Measurements from ENCODE around the gene CCDC77. TPM values are rescaled to one million over a fixed set of nuclear protein-coding genes. Genes with fewer than 3 reads are reported as not detected.

CCDC77 gene
- total RNA-seq, 1 experiment from 2014 or later, result 21.9 TPM

GRCh38 chr12:389142-390096, 12.0 kb upstream of the CCDC77 start, which contains the start of gene KDM5A:
TSS of gene KDM5A (minus strand) at chr12:389320. CDS start at chr12:389091, 229 bp downstream.
- Histone ChIP-seq H4K91ac (ENCODE audit: insufficient read length, low read depth, low read length) (no peak within 1 kb of the TSS), H2BK12ac (ENCODE audit: insufficient read length, low read depth, low read length) (no peak within 1 kb of the TSS), H2AK5ac (ENCODE audit: insufficient read length, low read length) (no peak within 1 kb of the TSS), H2BK15ac (ENCODE audit: low read depth, low read length) (no peak within 1 kb of the TSS), H3K9me3 (ENCODE audit: control insufficient read depth, low read depth, low read length) (no peaks in the 10 kb centered on the region), H2BK20ac (ENCODE audit: low read depth, low read length, poor library complexity, severe bottlenecking) (no peak within 1 kb of the TSS), H3K79me2 (ENCODE audit: insufficient read depth, low read length) (peaks cover 16% of the 10 kb centered on the region; the same call in 1 of the 2 replicates), H2BK120ac (ENCODE audit: low read depth, low read length, poor library complexity, severe bottlenecking) (peak within 1 kb of the TSS; percentile 71), H3K27me3 (ENCODE audit: insufficient read depth, low read length) (no peaks in the 10 kb centered on the region), H4K8ac (replicated peaks; ENCODE audit: insufficient read length, low read depth, low read length) (peak within 1 kb of the TSS; percentile 23), H3K18ac (ENCODE audit: insufficient read length, low read depth, low read length) (peak within 1 kb of the TSS; percentile 100), H3K4me2 (ENCODE audit: insufficient read depth, insufficient read length, low read length) (peak within 1 kb of the TSS; percentile 93), H3K23me2 (ENCODE audit: insufficient read length, low read depth, low read length, poor library complexity, severe bottlenecking) (no peaks in the 10 kb centered on the region), H3K4me1 (ENCODE audit: insufficient read depth, low read length) (no peaks in the 10 kb centered on the region), H3K27ac (ENCODE audit: insufficient read length, low read depth, low read length) (peak within 1 kb of the TSS; percentile 76), H2AFZ (ENCODE audit: low read length) (peak within 1 kb of the TSS; percentile 94), H3K14ac (ENCODE audit: insufficient read depth, low read length) (peak within 1 kb of the TSS; percentile 98), H3K79me1 (ENCODE audit: insufficient read depth, low read depth, low read length, poor library complexity, severe bottlenecking) (no peaks in the 10 kb centered on the region), H4K5ac (ENCODE audit: insufficient read length, low read depth, low read length) (peak within 1 kb of the TSS; percentile 93), H3K23ac (ENCODE audit: insufficient read length, low read depth, low read length) (no peak within 1 kb of the TSS), H3K4ac (ENCODE audit: low read depth, low read length) (no peak within 1 kb of the TSS; the same call in 1 of the 2 replicates), H4K20me1 (ENCODE audit: control insufficient read depth, insufficient read depth, insufficient read length) (no peaks in the 10 kb centered on the region), H3T11ph (ENCODE audit: low read length) (no peak within 1 kb of the TSS), H2BK5ac (ENCODE audit: insufficient read length, low read length) (peak within 1 kb of the TSS; percentile 94), H3K9ac (ENCODE audit: extremely low read depth, insufficient read length, low read length) (peak within 1 kb of the TSS; percentile 97), H3K56ac (ENCODE audit: insufficient read length, low read depth, low read length) (peak within 1 kb of the TSS; percentile 59)
- DNase-seq, result peak; percentile 97
- H3K4me1 Mint-ChIP-seq, result peaks cover 14 to 16% of the 10 kb centered on the region in 2 experiments
- peaks cover 3% of the 10 kb centered on the region for H3K27me3 Mint-ChIP-seq (ENCODE audit: low read depth)
- peak within 1 kb of the TSS; percentile 99 for H3K27ac Mint-ChIP-seq
- peaks cover 2 to 15% (median 11%) of the 10 kb centered on the region in 3 experiments; a peak in 5 of 7 replicates for H3K36me3 Mint-ChIP-seq (ENCODE audit: insufficient read depth in 1 of 3, low read depth in 3 of 3)
- H3K4me3 Mint-ChIP-seq, result peak within 1 kb of the TSS; percentile 93 to 95
- WGBS (ENCODE audit: extremely low coverage, insufficient read length, low lambda C conversion rate), result no CpG with 5 or more reads among the region's 53 CpGs
- no peak for TF ChIP-seq CTCF (conservative IDR thresholded peaks at IDR 0.05)
- no peaks in the 10 kb centered on the region; a peak in 2 of 5 replicates for H3K9me3 Mint-ChIP-seq

All from H9 (cell line).